H1 (cell line): Measurements from ENCODE around the gene ZDHHC8. TPM values are rescaled to one million over a fixed set of nuclear protein-coding genes. Genes with fewer than 3 reads are reported as not detected.

Experiments used
- CTCF ChIA-PET: fragments of 300-600 bp; sonication (Branson Sonifier 250); formaldehyde crosslinking; loops from one replicate; lab custom pipeline; 2021; ENCODE audit not compliant: partially characterized antibody; lab: Charles Lee
- POLR2A ChIA-PET: fragments of 300-600 bp; sonication (Branson Sonifier 250); formaldehyde crosslinking; loops from one replicate; lab custom pipeline; 2021; ENCODE audit warnings: inconsistent platforms; ENCODE audit not compliant: partially characterized antibody; lab: Charles Lee
- DNase-seq, 2 experiments: peaks; one replicate each; pipeline versions ENCODE4 v3.0.0 to v3.0.0-alpha.2; 2010 to 2022; ENCODE audit warnings: low spot score in 2 of 2, low read depth in 1 of 2, mixed read lengths in 1 of 2
- FAIRE-seq: peaks from 2 replicates; lab custom pipeline; 2011; peaks lifted over from hg19 to GRCh38; lab: Jason Lieb, UNC
- H2AFZ ChIP-seq: 2 replicates; pipeline ENCODE4 v1.8.1; 2012; ENCODE audit warnings: low read length, inconsistent platforms
- H2AK5ac ChIP-seq: 2 replicates; pipeline ENCODE4 v1.6.1; 2013; ENCODE audit warnings: low read depth, low read length
- H2BK120ac ChIP-seq: replicated peaks from 2 replicates; pipeline ENCODE3; 2013; ENCODE audit warnings: low read depth, low read length, inconsistent platforms
- H2BK12ac ChIP-seq: 2 replicates; pipeline ENCODE4 v1.6.1; 2013; ENCODE audit warnings: low read depth, low read length
- H2BK15ac ChIP-seq: 2 replicates; pipeline ENCODE4 v1.6.1; 2013; ENCODE audit warnings: low read length
- H2BK20ac ChIP-seq: 2 replicates; pipeline ENCODE4 v1.6.1; 2013; ENCODE audit warnings: low read length
- H2BK5ac ChIP-seq: 2 replicates; pipeline ENCODE4 v1.6.1; 2013; ENCODE audit warnings: low read depth, low read length
- H3K14ac ChIP-seq: 2 replicates; pipeline ENCODE4 v1.6.1; 2013; ENCODE audit warnings: inconsistent platforms; ENCODE audit not compliant: insufficient read length
- H3K18ac ChIP-seq: 2 replicates; pipeline ENCODE4 v1.6.1; 2013; ENCODE audit warnings: low read length; ENCODE audit errors: extremely low read depth
- H3K23ac ChIP-seq: 2 replicates; pipeline ENCODE4 v1.6.1; 2013; ENCODE audit warnings: inconsistent platforms; ENCODE audit not compliant: insufficient read length
- H3K23me2 ChIP-seq: 2 replicates; pipeline ENCODE4 v1.6.1; 2013; ENCODE audit warnings: low read depth, low read length
- H3K27ac ChIP-seq: 2 replicates; pipeline ENCODE4 v1.6.1; 2011; ENCODE audit warnings: low read depth, low read length, inconsistent platforms
- H3K27me3 ChIP-seq, 4 experiments: replicated peaks in 1 of 4; 1 replicate in 1 of 4; 2 replicates in 3 of 4; pipeline versions ENCODE4 v1.6.1 to v1.8.1; 2011 to 2013; ENCODE audit warnings: low read length in 3 of 4, mild to moderate bottlenecking in 3 of 4, inconsistent platforms in 2 of 4, mixed read lengths in 2 of 4, moderate library complexity in 1 of 4; ENCODE audit not compliant: control insufficient read depth in 3 of 4, insufficient read depth in 3 of 4; ENCODE audit errors: extremely low read depth in 1 of 4
- H3K36me3 ChIP-seq, 4 experiments: 2 replicates each; pipeline versions ENCODE4 v1.6.1 to v1.8.1; 2011 to 2013; ENCODE audit warnings: mild to moderate bottlenecking in 4 of 4, low read length in 3 of 4, moderate library complexity in 2 of 4, control low read depth in 1 of 4, inconsistent platforms in 1 of 4; ENCODE audit not compliant: insufficient read depth in 4 of 4, control insufficient read depth in 2 of 4
- H3K4ac ChIP-seq: replicated peaks from 2 replicates; pipeline ENCODE3; 2013; ENCODE audit warnings: low read length, low read depth, mixed read lengths, inconsistent platforms; ENCODE audit not compliant: insufficient read length
- H3K4me1 ChIP-seq, 4 experiments: replicated peaks in 1 of 4; 1 replicate in 1 of 4; 2 replicates in 3 of 4; pipeline versions ENCODE4 v1.6.1 to v1.8.1; 2011 to 2013; ENCODE audit warnings: low read length in 3 of 4, inconsistent platforms in 2 of 4, mixed read lengths in 1 of 4; ENCODE audit not compliant: insufficient read depth in 4 of 4, control insufficient read depth in 3 of 4
- H3K4me2 ChIP-seq, 2 experiments: 2 replicates each; pipeline versions ENCODE4 v1.6.1 to v1.8.1; 2011 to 2013; ENCODE audit warnings: low read depth in 2 of 2, low read length in 2 of 2, control low read depth in 1 of 2, inconsistent platforms in 1 of 2, mild to moderate bottlenecking in 1 of 2; ENCODE audit not compliant: insufficient read depth in 1 of 2
- H3K4me3 ChIP-seq, 4 experiments: fragments of 200-600, 300-600 bp in 1 of 4; sonication (generic), shearing (Covaris generic), sonication (Bioruptor Twin) in 1 of 4; 2 replicates each; pipeline versions ENCODE4 v1.5.1 to v1.8.1; 2011 to 2016; ENCODE audit warnings: low read length in 4 of 4, low read depth in 3 of 4, control low read depth in 2 of 4, inconsistent platforms in 2 of 4, mild to moderate bottlenecking in 2 of 4, mixed read lengths in 1 of 4, moderate library complexity in 1 of 4; ENCODE audit not compliant: insufficient read depth in 2 of 4; ENCODE audit errors: extremely low read depth in 1 of 4
- H3K56ac ChIP-seq: replicated peaks from 2 replicates; pipeline ENCODE3; 2013; ENCODE audit warnings: low read depth, mild to moderate bottlenecking, mixed read lengths, low read length, inconsistent platforms; ENCODE audit not compliant: insufficient read length
- H3K79me1 ChIP-seq: 2 replicates; pipeline ENCODE4 v1.6.1; 2013; ENCODE audit warnings: low read depth, low read length, control low read depth
- H3K79me2 ChIP-seq, 2 experiments: 2 replicates each; pipeline versions ENCODE4 v1.6.1 to v1.8.1; 2012 to 2013; ENCODE audit warnings: low read length in 2 of 2, mild to moderate bottlenecking in 2 of 2, inconsistent platforms in 1 of 2; ENCODE audit not compliant: insufficient read depth in 2 of 2, control insufficient read depth in 1 of 2
- H3K9ac ChIP-seq, 4 experiments: replicated peaks in 1 of 4; 1 replicate in 1 of 4; 2 replicates in 3 of 4; pipeline versions ENCODE4 v1.6.1 to v1.8.1; 2011 to 2013; ENCODE audit warnings: low read depth in 3 of 4, low read length in 3 of 4, control low read depth in 2 of 4, mild to moderate bottlenecking in 2 of 4, moderate library complexity in 2 of 4, inconsistent platforms in 1 of 4; ENCODE audit errors: extremely low read depth in 1 of 4
- H3K9me3 ChIP-seq, 2 experiments: 2 replicates each; pipeline versions ENCODE4 v1.6.1 to v1.8.1; 2012 to 2013; ENCODE audit warnings: mild to moderate bottlenecking in 2 of 2, moderate library complexity in 2 of 2, control low read depth in 1 of 2, inconsistent platforms in 1 of 2, low read depth in 1 of 2, low read length in 1 of 2, mixed read lengths in 1 of 2; ENCODE audit not compliant: insufficient read depth in 2 of 2
- H4K20me1 ChIP-seq, 2 experiments: replicated peaks in 1 of 2; 2 replicates each; pipeline versions ENCODE3 to v1.8.1; 2011 to 2013; ENCODE audit warnings: inconsistent platforms in 2 of 2, low read length in 2 of 2, mild to moderate bottlenecking in 1 of 2; ENCODE audit not compliant: insufficient read depth in 2 of 2, control insufficient read depth in 1 of 2
- H4K5ac ChIP-seq: 2 replicates; pipeline ENCODE4 v1.6.1; 2013; ENCODE audit warnings: low read length, low read depth, mixed read lengths, inconsistent platforms; ENCODE audit not compliant: insufficient read length
- H4K8ac ChIP-seq: 2 replicates; pipeline ENCODE4 v1.8.0; 2013; ENCODE audit warnings: mild to moderate bottlenecking, moderate library complexity, low read length, inconsistent platforms; ENCODE audit not compliant: insufficient read depth; ENCODE audit errors: extremely low read depth
- H4K91ac ChIP-seq: replicated peaks from 2 replicates; pipeline ENCODE3; 2013; ENCODE audit warnings: low read length, mixed read lengths, inconsistent platforms; ENCODE audit not compliant: insufficient read length
- EZH2 ChIP-seq: fragments of 200-600 bp; sonication (generic); IDR thresholded peaks from 2 replicates; pipeline ENCODE4 v1.7.1; 2012; ENCODE audit warnings: low read depth, mild to moderate bottlenecking, moderate library complexity, low read length, inconsistent platforms; ENCODE audit not compliant: severe bottlenecking
- FOSL1 ChIP-seq: IDR thresholded peaks from 2 replicates; pipeline ENCODE4 v1.6.1; 2011; ENCODE audit warnings: mild to moderate bottlenecking, low read depth, low read length, moderate library complexity; ENCODE audit not compliant: insufficient read depth
- GABPA ChIP-seq: IDR thresholded peaks from 2 replicates; pipeline ENCODE4 v1.6.1; 2011; ENCODE audit warnings: mild to moderate bottlenecking, low read length, moderate library complexity, borderline replicate concordance; ENCODE audit not compliant: insufficient read depth
- JUN ChIP-seq: IDR thresholded peaks from 2 replicates; pipeline ENCODE4 v1.6.1; 2011; ENCODE audit warnings: low read depth, mild to moderate bottlenecking, improper control_type of control experiment, low read length
- JUND ChIP-seq: IDR thresholded peaks from 2 replicates; pipeline ENCODE4 v1.6.1; 2011; ENCODE audit warnings: mild to moderate bottlenecking, improper control_type of control experiment, low read length
- KDM1A ChIP-seq: fragments of 200-600, 300-600 bp; sonication (generic); IDR thresholded peaks from 2 replicates; pipeline ENCODE4 v1.7.1; 2016; ENCODE audit warnings: mild to moderate bottlenecking, low read length, borderline replicate concordance
- KDM4A ChIP-seq: IDR thresholded peaks from one replicate; pipeline ENCODE4 v1.7.1; 2012; ENCODE audit warnings: low read depth, mild to moderate bottlenecking, moderate library complexity, low read length, inconsistent platforms; ENCODE audit not compliant: severe bottlenecking
- SIN3A ChIP-seq, 2 experiments: IDR thresholded peaks in 1 of 2; conservative IDR thresholded peaks in 1 of 2; 2 replicates each; pipeline ENCODE4 v1.6.1; 2011 to 2012; ENCODE audit warnings: low read length in 2 of 2, improper control_type of control experiment in 1 of 2, low read depth in 1 of 2, mild to moderate bottlenecking in 1 of 2
- SIRT6 ChIP-seq: IDR thresholded peaks from one replicate; pipeline ENCODE4 v1.7.1; 2012; ENCODE audit warnings: low read length, inconsistent platforms
- TAF1 ChIP-seq: IDR thresholded peaks from 2 replicates; pipeline ENCODE4 v1.6.1; 2011; ENCODE audit warnings: mild to moderate bottlenecking, low read depth, low read length
- TCF12 ChIP-seq: IDR thresholded peaks from 2 replicates; pipeline ENCODE4 v1.6.1; 2011; ENCODE audit warnings: low read depth, mild to moderate bottlenecking, low read length
- TEAD4 ChIP-seq: IDR thresholded peaks from 2 replicates; pipeline ENCODE4 v1.6.1; 2012; ENCODE audit warnings: low read depth, low read length, inconsistent platforms, mixed read lengths
- WGBS, 2 experiments: shearing (Covaris generic) in 1 of 2; methylation state at CpG; one replicate each; pipeline versions ENCODE4 v1.1.6 to v1.1.7; 2013 to 2015; ENCODE audit warnings: low lambda C conversion rate in 2 of 2, mixed read lengths in 2 of 2, inconsistent platforms in 1 of 2, low coverage in 1 of 2, missing lambda C conversion rate in 1 of 2; ENCODE audit not compliant: insufficient replicate concordance in 2 of 2, insufficient coverage in 1 of 2, insufficient read length in 1 of 2; ENCODE audit errors: extremely low coverage in 1 of 2, missing lambda C conversion rate in 1 of 2; 5-methylcytosine and 5-hydroxymethylcytosine counted together
- polyA plus RNA-seq, 7 experiments: library from polyadenylated mRNA; depleted of rRNA in 3 of 7; stranded (reverse) in 5 of 7; unstranded in 2 of 7; fragments of >200 nt in 5 of 7; fragments of 200-250 nt in 2 of 7; gene quantifications; 1 replicate in 5 of 7; 2 replicates in 1 of 7; 4 replicates in 1 of 7; pipeline versions ENCODE4 v1.2.1 to v1.2.3, GENCODE V29; 2011 to 2013; ENCODE audit warnings: missing spikeins in 2 of 7, mixed read lengths in 2 of 7
- total RNA-seq: library from RNA; stranded (reverse); fragmentation: NEBNext Ultra II Directional; extraction: Animal tissue kit (Norgen Biotek cat#: 25700); gene quantifications from 2 replicates; pipeline ENCODE4 v1.2.1, GENCODE V29; 2021

ZDHHC8 gene
- total and polyA plus RNA-seq, 2 of the 8 experiments (the other 6 are each of a cell fraction or from before 2014, with no cell fraction given): 18.6 to 65.6 TPM

DNA sequence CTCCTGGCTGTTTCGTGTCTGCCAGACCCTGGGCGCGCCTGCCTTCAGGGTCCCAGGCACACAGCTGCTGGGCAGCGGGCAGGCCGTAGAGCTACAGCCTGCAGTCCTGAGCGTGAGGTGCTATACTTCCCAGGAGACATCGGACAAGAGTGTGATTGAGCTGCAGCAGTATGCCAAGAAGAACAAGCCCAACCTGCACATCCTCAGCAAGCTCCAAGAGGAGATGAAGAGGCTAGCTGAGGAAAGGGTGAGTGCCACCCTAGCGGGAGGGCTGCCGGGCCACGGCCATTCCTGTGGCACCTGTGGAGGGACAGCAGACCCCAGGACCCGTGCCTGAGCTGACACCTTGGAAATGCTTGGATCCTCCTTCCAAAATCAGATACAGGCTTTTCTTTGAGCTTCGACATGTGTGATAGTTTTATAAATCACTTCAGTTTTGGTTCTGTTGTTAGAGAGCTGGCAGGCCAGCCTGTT lies 22.8 kb upstream of the ZDHHC8 start:
- Histone ChIP-seq H3K23me2 (no peaks in the 10 kb centered on the region), H4K20me1 (peaks cover 17 to 45% of the 10 kb centered on the region in 2 experiments), H2BK120ac (no peak overlapping the region), H3K79me2 (peaks cover 0 to 1% of the 10 kb centered on the region in 2 experiments; a peak in 2 of 4 replicates), H4K91ac (no peak overlapping the region), H3K4me1 (no peaks in the 10 kb centered on the region), H3K79me1 (peaks cover 9% of the 10 kb centered on the region), H4K8ac (no peak overlapping the region), H3K18ac (no peak overlapping the region), H2AK5ac (no peak overlapping the region), H2BK5ac (no peak overlapping the region), H3K4ac (no peak overlapping the region), H2BK15ac (no peak overlapping the region), H3K9ac (no peak overlapping the region), H3K27ac (no peak overlapping the region), H2BK20ac (no peak overlapping the region), H2BK12ac (no peak overlapping the region), H2AFZ (no peak overlapping the region), H3K56ac (no peak overlapping the region), H3K27me3 (no peaks in the 10 kb centered on the region), H4K5ac (no peak overlapping the region), H3K4me2 (no peak overlapping the region), H3K23ac (no peak overlapping the region), H3K14ac (no peak overlapping the region), H3K9me3 (no peaks in the 10 kb centered on the region), H3K36me3 (peaks cover 55 to 71% (median 61%) of the 10 kb centered on the region in 4 experiments), H3K4me3 (no peak overlapping the region)
- FAIRE-seq (no peak), DNase-seq (no peak)
- POLR2A ChIA-PET: interaction anchor here (0.6 to 29.4 kb wide), 6 partner anchors 3 to 299 kb away, joined by 3 to 598 read pairs (median 26); partner anchors contain the start of genes RANBP1 and TRMT2A
- TF ChIP-seq SIN3A (conservative IDR thresholded peaks at IDR 0.05 in 1 of 2, IDR thresholded peaks at IDR 0.05 in 1 of 2; ENCODE audit: low read depth in 1 of 2, low read length in 2 of 2): no peak
- no peak for TF ChIP-seq FOSL1
- TF ChIP-seq SIRT6: no peak
- no peak for TF ChIP-seq TCF12
- TF ChIP-seq KDM4A: no peak
- TF ChIP-seq KDM1A: no peak
- no peak for TF ChIP-seq TAF1
- TF ChIP-seq GABPA: no peak
- TF ChIP-seq TEAD4: no peak
- TF ChIP-seq JUND: no peak
- no peak for TF ChIP-seq JUN
- no peak for TF ChIP-seq EZH2
- WGBS, 2 experiments: 95% methylated on average over 12 of the region's 12 CpGs; no CpG with 5 or more reads in 1 of the 2 experiments
- CTCF ChIA-PET: interaction anchor here (0.8 to 3.2 kb wide), 5 partner anchors 8 to 18 kb away, joined by 3 to 23 read pairs (median 7); no protein-coding TSS in a partner anchor
